CD4-positive, alpha-beta T cell treated with Interleukin-4 for 4 hours (primary cell): ENCODE measurements around the gene UBXN1.
"Not testable (repeated sequence)": the region's sequence is repeated elsewhere in the genome, so short reads cannot be mapped to it uniquely, and the experiment has no call there.

Experiments used
- DNase-seq: peaks from one replicate; pipeline ENCODE4 v3.0.0-alpha.2; 2020

UBXN1 gene

DNA sequence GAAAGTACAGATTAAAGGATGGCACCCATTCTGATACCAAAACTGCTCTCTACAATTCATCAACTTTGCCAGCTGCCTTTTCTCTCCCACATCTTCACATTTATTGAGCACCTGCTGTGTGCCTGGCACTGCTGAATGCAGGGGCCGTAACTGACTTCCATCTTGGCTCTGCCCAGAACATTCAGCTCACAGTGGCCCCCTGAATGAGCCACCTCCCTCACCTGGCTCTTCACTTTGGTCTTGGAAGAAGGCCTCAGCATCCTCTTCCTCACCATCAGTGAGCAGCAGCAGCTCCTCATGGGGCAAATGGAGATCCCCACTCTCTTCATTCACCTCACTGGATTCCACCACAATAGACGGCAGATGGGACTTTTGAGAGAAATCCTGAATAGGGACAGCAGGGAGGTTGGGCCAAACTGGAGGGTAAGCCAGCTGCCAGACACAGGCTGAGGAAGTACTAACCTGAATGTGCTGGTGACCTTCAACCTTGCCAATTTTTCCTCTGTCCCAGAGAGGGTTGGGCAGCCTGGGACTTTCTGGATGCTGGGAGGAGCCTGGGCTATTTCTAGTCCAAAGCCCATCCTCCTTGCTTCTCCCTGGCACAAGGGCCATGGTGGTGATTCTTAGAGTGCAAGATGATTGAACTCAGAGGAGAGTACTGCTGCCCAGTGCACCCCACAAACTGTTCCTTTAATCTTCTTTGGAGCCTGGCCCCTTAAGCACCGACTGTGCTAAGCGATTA lies 9.3 kb downstream of the UBXN1 start:
- no peak for DNase-seq

DNA sequence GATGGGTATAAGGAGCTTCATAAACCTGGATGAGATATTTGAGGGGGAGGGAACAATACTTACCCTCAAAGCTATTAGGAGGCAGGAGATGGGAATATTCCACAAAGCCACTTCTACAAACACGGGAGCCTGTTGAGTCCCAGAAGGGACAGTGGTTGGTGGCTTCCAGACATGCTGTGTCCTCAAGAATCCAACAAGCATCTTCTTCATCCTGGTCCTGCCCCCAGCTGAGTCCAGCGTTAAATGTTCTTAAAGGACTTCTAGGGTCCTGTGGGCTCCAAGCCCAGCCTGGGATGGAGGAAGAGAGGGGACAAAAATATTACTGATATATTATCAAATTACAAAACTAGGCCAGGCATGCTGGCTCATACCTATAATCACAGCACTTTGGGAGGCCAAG lies 11.4 kb downstream of the UBXN1 start:
- no peak for DNase-seq

DNA sequence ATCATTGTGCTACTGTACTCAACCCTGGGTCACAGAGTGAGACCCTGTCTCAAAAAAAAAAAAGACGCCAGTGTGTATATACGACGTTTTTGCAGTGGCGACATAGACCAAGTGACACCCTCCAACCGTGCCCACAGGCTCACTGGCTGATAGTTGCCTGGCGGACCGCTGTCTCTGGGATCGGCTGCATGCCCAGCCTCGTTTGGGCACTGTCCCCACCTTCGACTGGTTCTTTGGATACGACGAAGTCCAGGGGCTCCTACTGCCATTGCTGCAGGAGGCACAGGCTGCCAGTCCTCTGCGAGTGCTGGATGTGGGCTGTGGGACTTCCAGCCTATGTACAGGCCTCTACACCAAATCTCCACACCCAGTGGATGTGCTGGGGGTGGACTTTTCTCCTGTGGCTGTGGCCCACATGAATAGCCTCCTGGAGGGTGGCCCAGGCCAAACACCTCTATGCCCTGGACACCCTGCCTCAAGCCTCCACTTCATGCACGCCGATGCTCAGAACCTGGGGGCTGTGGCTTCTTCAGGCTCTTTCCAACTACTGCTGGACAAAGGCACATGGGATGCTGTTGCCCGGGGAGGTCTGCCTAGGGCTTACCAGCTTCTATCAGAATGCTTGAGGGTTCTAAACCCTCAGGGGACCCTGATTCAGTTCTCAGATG lies 12.5 kb downstream of the UBXN1 start:
- no peak for DNase-seq

DNA sequence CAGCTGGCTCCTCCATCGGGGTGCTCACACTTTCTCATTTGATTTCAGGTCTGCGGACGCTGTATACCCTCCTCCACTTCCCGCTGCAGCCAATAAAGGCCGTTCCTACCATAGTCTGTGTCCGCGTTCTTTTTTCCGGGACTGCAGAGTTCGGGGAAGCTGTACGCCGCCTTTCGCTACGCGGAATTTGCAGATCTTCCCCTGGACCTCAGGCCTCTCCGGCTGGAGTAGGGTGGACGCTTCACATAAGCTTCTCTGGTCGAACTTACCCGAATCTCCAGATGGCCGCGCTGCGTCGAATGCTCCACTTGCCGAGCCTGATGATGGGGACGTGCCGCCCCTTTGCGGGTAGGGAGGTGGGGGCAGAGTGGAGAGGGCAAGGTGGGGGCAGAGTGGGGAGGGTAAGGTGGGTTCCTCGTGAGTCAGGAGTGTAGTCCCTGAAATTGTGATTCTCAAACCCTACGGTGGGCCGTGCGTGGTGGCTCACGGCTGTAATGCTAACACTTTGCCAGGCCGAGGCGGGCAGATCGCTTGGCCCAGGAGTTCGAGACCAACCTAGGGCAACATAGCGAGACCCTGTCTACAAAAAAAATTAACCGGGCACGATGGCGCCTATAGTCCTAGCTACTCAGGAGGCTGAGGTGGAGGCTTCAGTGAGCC lies 13.1 kb downstream of the UBXN1 start:
- DNase-seq: peak; percentile 74

DNA sequence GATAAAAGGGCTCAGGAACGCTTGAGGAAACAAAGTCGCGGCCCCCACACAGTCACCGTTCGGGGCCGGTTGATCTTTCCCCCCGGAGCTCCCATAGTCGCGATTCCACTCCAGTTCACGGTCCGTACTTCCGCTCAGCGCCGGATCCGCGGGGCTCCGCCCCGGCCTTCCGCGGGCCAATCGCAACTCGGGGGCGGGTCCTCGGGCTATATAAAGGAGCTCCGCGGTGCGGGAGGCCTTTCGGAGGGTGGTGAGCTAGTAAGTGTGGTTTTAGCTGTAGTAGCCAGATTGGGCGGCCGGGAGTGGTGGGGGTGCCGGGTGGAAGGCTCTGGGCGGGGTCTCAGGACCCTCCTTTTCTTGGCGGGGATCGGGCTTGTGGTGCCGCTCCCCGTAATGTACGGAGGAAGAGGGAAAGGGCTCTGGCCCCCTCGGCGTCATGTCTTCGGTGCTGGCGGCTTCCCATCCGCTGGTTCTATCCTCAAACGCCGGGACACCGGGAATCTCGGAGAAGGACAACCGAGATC lies 13.7 kb downstream of the UBXN1 start, which contains the start of the genes C11orf98 and CSKMT:
Gene C11orf98, minus strand, starts transcription at position 136 of the 524 bp plus-strand sequence. Its CDS starts 41 bp downstream, at position 95.
Gene CSKMT, plus strand, starts transcription at position 238 of the 524 bp plus-strand sequence. CDS start 568 bp downstream, outside the sequence.
- peak; percentile 96 for DNase-seq

DNA sequence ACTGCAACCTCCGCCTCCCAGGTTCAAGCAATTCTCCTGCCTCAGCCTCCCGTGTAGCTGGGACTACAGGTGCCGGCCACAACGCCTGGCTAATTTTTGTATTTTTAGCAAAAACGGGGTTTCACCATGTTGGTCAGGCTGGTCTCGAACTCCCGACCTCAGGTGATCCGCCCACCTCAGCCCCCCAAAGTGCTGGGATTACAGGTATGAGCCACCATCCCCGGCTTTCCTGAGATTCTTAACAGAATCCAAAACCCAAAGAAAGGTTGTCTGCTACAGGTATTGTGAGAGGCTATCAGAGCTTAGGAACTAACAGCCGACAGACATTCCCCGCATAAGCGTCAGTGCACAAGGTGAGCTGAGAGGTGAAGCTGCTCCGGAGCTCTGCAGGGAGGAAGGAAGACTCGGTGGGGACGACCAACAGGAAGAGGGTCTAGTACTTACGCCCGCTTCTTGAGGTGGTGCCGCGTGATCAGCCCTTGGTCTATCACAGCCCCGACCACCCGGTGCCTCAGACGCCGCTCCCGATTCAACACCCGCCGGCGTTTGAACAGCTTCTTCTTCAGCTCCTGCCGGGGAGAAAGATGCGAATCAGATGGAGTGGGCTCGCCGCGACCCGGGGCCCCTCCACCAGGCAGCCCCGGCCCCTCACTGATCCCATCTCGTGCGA lies 14.3 kb downstream of the UBXN1 start:
- DNase-seq: peak; percentile 48

DNA sequence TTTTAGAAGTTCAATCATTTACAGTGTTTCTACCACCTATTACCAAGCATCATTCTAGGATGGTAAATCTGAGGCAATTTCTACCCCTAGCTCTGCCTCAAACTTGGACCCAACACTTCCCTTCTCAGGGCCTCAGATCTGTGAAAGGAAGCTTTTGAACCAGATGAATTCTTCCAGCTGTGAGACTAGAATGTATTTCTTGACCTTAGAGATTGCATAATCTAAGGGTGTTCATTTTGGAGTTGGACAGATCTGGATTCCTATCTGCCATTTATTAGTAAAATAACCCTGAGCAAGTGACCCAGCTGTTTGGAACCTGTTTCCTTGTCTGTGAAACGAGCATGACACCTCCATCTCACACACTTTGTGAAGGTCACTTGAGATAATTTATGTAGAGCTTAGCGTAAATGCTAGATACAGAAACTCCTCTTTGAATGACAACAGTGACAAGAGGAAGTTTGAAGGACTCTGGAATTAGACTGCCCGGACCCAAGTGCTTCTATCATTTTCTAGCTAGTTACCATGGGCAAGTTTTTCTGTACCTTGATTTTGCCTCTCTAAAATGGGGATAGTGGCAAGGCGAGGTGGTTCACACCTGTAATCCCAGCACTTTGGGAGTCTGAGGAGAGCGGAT lies 22.0 kb downstream of the UBXN1 start:
- DNase-seq: no peak

DNA sequence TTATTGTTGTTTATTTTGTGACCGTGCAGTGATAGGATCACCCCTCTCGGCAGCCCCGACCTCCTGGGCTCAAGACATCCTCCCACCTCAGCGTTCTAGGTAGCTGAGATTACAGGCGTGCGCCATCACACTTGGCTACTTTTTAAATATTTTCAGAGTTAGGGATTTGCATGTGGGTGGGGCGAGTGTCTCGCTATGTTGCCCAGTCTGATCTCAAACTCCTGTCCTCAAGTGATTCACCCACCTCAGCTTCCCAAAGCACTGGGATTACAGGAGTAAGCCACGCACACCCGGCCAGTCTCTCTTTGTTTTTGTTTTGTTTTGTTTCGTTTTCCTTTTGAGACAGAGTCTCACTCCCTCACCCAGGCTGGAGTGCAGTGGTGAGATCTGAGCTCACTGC lies 24.6 kb downstream of the UBXN1 start:
- no peak for DNase-seq

DNA sequence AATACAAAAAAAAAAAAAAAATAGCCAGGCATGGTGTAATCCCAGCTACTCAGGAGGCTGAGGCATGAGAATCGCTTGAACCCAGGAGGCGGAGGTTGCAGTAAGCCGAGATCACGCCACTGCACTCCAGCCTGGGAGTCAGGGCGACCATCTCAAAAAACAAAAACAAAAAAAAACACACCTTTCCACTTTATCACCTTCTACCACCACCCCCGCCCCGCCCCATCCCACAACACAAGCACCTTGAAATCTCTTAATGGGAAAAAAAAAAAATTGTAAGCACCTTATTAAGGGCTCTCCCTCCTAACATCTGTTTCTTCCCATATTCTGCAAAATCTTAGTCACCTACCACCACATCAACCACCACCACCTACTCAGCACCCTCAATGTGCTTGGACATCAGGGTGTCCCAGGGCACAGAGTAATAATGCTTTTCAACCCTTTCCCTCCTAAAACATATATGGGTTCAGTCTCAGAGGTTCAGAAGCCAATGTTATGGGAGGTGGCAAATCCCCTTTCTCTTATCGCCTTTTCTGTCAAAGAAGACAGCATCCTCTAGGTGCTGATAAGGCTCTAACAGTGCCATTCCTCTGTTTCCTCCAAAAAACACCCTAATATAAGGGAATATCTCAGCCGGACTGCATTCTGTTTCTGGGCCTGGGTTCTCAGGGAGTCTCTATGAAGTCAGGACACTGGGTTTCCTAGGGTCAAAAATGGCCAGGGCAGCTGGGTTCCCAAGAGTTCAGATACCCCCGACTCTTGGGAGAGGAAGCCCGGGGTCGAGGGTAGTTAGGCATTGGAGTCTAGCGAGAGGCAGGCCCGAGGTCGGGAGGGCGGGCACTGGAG lies 26.5 kb downstream of the UBXN1 start:
- peak; percentile 86 for DNase-seq

DNA sequence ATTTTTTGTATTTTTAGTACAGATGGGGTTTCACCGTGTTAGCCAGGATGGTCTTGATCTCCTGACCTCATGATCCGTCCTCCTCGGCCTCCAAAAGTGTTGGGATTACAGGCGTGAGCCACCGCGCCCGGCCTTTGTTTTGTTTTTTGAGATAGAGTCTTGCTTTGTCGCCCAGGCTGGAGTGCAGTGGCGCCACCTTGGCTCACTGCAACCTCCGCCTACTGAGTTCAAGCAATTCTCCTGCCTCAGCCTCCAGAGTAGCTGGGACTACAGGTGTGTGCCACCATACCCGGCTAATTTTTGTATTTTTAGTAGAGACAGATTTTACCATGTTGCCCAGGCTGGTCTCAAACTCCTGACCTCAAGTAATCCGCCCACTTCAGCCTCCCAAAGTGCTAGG lies 28.6 kb downstream of the UBXN1 start:
- DNase-seq: not testable (repeated sequence)

DNA sequence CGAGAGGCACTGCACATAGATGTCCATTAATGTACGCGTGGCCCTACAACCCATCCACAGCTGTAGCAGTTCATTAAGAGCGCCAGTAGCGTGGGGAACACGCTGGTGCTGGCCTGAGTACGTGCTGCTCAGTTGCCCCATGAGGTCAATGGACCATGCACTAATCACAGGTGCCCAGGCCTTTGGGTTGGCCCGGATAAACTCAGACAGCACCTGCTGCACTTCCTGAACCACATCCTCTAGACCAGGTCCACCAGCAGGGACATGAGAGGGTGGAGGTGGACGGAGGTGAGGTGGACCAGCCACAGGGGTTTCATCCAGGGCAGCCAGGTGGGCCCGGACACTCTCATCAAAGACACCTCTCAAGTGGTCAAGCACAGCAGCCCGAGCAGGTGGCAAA lies 29.4 kb downstream of the UBXN1 start:
- no peak for DNase-seq

DNA sequence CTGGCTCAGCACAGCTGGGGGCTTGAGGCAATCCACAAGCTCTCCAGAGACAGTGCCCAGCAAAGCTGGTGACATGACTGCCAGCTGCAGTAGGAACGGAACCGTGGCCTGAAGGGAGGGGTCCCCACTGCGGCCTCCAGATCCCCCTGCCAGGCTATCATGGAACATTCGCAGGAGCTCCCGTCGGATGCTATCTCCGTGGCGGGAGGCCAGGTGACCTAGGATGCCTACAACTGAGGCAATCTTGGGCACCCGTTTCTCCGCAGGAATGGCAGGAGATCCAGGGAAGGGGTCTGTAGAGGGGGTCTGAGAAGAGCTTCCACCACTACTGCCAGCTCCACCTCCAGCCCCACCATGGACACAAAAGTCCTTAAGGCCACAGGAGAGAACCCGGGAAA lies 29.9 kb downstream of the UBXN1 start:
- DNase-seq: no peak

DNA sequence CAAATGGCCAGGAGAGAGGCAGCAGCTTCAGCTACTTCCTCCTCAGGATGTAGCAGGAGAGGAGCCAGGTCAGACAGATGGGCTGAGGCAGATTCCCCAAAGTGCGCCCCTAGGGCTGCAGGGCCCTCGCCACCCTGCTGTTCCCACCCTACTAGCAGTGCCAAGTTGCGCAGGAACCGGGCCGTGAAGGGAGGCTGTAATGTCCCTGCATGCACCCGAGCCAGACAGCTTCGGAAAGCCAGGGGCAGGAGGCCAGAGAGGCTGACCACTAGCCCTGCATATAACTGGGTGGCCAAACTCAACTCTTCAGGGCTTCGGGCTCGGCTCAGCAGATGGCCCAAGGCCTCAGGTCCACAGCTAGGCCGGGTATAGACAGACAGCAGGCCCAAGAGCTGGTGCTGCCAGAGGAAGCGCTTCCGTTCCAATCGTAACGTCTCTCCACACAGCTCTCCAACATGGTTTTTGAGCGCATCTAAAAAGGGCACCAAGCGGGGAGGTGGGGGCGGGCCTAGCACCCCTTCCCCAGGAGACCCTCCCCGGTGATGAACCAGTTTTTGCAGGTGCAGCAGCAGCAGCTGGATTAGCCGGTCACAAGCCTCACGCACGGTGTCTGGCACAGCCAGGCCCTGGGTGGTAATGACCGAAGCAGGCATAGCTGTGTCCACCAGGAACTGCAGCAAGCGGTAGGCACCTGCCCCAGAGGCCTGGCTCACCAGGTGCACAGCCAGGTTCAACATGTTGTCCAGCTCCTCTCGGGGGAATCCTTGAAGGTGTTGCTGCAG lies 30.5 kb downstream of the UBXN1 start:
- no peak for DNase-seq

DNA sequence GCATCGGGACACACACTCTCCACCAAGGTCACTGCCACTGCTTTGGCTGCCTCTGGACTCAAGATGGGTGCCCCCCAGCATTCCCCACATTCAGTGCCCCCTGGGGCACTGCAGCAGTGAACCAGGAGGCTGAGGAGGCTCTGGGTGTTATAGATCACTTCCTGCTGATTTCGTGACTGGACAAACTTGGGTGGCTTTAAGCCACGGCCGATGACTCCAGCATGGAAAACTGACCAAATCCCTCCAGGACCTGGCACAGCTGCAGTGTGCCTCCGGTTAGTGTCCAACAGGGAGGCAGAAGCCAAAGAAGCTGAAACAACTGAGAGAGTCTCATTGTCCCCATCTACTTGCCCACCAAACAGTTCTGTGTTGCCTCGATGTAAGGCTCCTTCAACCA lies 31.3 kb downstream of the UBXN1 start:
- DNase-seq: no peak

DNA sequence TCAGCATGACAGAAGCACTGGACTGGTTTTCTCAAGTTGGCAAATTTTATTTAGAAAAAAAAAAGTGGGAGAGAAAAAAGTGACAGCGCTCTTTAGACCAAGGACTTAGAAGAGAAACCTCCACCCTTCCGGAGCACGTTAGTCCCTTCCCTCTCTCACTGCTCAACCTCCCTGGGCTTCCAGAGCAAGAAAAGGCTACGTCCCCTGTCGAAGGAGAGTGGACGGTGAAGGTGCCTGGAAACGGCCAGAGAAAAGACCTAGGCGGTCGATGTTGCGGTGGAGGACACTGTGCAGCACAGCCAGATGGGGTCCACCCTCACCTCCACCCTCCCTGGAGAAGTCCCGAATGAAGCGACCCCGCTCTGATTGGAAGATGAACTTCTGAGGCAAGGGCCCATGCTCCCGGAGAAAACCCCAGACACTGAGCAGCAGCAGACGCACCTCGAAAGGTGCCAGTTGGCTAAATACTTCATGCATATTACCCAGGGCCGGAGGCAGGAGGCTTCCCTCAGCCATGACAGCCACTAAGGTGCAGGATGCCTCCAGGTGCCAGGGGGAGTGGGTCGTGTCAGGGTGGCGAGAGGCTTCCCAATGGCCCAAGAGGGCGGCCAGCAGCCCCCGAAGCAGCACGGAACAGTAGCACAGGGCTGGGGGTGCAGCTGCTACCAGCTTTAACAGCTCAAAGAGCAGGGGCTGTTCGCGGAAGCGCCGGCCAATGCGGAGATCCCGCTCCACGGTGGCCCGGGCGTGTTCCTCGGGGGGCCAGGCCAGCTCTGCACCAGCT lies 31.9 kb downstream of the UBXN1 start:
- no peak for DNase-seq

DNA sequence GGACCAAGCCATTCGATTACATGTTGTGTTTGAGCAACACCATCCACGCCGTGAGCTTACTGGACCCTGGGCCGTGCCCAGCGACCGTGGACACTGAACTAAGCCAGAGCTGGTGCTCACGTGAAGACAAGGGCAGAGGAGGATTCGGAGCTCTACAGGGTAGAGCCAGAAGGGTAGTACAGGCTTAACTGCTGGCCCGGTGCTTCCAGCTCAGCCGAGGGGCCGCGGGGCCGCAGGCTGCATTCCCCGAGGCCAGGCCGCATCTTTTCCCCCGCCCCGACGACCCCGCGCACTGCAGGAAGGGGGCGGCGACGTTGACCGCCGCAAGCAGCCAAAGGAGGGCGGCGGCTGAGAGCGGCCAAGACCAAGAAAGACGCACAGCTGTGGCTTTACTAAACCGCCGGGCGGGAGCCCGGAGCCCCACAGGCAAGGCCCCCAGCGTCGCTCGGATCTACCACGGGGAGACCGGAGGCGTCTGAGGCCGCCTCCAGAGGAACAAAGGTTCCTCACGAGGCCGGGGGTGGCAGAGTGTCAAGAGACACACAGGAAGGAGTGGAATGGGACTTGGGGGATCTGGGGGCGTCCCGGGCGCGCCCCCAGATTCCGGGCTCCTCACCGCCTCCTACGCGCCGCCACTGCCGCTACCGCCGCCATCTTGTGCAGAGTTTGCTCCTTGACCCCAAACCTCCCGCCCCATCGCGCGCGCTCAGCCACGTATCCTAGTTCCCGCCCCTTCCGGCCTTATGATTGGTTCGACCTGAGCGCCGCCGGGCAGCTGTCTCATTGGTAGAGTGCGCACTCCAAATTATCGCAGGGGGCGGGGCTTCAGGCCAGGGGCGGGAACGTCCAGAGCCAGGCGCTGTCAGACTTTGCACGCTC lies 32.7 kb downstream of the UBXN1 start, which contains the start of gene GANAB:
Gene GANAB, minus strand, starts transcription at position 668 of the 879 bp plus-strand sequence. Its CDS starts 14 bp downstream, at position 654.
- DNase-seq: peak; percentile 98

DNA sequence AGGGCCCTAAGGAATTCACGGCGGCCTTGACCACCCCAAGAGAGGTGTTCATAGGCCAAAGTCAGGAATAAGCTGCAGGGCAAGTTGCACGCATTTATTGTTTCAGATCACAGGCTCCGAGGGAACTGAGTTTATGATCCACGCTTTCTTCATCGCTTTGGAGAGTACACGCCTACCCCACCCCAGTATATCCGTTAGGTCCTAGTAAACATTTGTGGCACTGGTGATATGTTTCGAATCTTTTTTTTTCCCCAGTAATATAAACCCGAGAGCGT lies 33.3 kb downstream of the UBXN1 start:
- no peak for DNase-seq

DNA sequence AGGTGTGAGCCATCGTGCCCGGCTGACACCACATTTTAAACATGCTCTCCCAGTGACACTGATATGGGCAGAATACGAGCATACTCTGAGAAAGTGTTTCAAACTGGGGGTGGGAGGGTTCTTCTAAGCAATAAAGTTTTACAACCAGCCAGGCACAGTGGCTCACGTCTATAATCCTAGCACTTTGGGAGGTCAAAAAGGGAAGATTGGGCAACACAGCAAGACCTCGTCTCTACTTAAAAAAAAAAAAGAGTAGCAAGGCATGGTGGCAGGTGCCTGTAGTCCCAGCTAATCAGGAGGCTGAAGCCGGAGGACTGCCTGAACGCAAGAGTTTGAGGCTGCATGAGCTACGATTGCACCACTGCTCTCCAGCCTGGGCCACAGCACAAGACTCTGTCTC lies 34.7 kb downstream of the UBXN1 start:
- no peak for DNase-seq

DNA sequence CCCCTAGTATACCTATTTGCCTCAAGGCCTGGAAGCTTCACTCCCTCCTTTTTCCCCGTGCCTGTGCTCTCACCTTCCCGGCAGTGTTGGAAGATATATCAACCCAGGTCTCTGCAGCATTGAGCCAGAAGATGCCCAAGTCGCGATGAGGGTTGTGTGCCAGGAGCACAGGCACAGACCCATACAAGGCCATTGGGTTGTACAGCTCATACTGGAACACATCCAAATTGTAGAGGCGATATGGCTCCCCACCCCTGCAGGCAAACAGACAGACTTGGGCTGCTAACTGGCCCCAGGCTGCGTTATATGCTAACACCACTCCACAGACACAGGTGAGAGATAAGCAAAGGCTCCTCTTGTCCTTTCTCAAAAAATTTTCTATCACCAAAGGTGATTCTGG lies 46.4 kb downstream of the UBXN1 start:
- no peak for DNase-seq
